ENCODE data around the gene LCTL.

The LCTL gene

GRCh38 chr15:66565741-66566144 is at the start of gene LCTL:
Gene LCTL, minus strand, starts transcription at chr15:66565998. Its CDS starts 633 bp downstream, at chr15:66565365.
- no peak for DNase-seq

GRCh38 chr15:66614951-66615760 is 49.4 kb upstream of the LCTL start:
- DNase-seq, result no peak

- DNase-seq, result no peak
Observed at GRCh38 chr15:66614456-66614855, 48.7 kb upstream of the LCTL start.

- DNase-seq, result no peak
Observed at GRCh38 chr15:66613743-66614142, 47.9 kb upstream of the LCTL start.

GRCh38 chr15:66611257-66612053 is 45.7 kb upstream of the LCTL start:
- no peak for DNase-seq

- no peak for DNase-seq
Observed at GRCh38 chr15:66609876-66610275, 44.1 kb upstream of the LCTL start.

GRCh38 chr15:66608881-66609280 is 43.1 kb upstream of the LCTL start:
- DNase-seq, result no peak

- DNase-seq, result no peak
Observed at GRCh38 chr15:66608159-66608558, 42.4 kb upstream of the LCTL start.

- DNase-seq, result peak; percentile 9 to 61 (median 36)
Observed at GRCh38 chr15:66603301-66604179, 37.7 kb upstream of the LCTL start.

- DNase-seq, result no peak
Observed at GRCh38 chr15:66601521-66601920, 35.7 kb upstream of the LCTL start.

GRCh38 chr15:66600240-66600627 is 34.4 kb upstream of the LCTL start:
- no peak for DNase-seq

GRCh38 chr15:66599536-66600239 is 33.9 kb upstream of the LCTL start:
- no peak for DNase-seq

- DNase-seq, result no peak
Observed at GRCh38 chr15:66598095-66598815, 32.5 kb upstream of the LCTL start.

GRCh38 chr15:66595931-66596545 is 30.2 kb upstream of the LCTL start:
- DNase-seq, result peak in 2 of 3 experiments; percentile 40 to 77

- no peak for DNase-seq
Observed at GRCh38 chr15:66595332-66595731, 29.5 kb upstream of the LCTL start.

GRCh38 chr15:66594836-66595235 is 29.0 kb upstream of the LCTL start:
- DNase-seq, result no peak

- no peak for DNase-seq
Observed at GRCh38 chr15:66594344-66594743, 28.5 kb upstream of the LCTL start.

- DNase-seq, result no peak
Observed at GRCh38 chr15:66593219-66593780, 27.5 kb upstream of the LCTL start.

- DNase-seq, result no peak
Observed at GRCh38 chr15:66592505-66593218, 26.9 kb upstream of the LCTL start.

- DNase-seq, result no peak
Observed at GRCh38 chr15:66591322-66591862, 25.6 kb upstream of the LCTL start.

All from NCI-H1417 (cell line).